K562 (cell line): ENCODE results near the gene NEK3. TPM values are rescaled to one million over a fixed set of nuclear protein-coding genes. Genes with fewer than 3 reads are reported as not detected.

Experiments used
- ATF7 ChIP-seq: fragments of 450-650 bp; IDR thresholded peaks from 2 replicates; pipeline ENCODE4 v1.7.1; 2014; ENCODE audit warnings: mild to moderate bottlenecking, moderate library complexity
- GTF2A2 ChIP-seq: IDR thresholded peaks from 2 replicates; pipeline ENCODE4 v1.6.1; 2016; ENCODE audit warnings: mild to moderate bottlenecking, missing genetic modification characterization, missing compliant biosample characterization
- IRF9 ChIP-seq: fragments of 450-650 bp; IDR thresholded peaks from 2 replicates; pipeline ENCODE4 v1.6.1; 2016; ENCODE audit warnings: missing biosample characterization, missing genetic modification characterization
- MGA ChIP-seq: fragments of 450-650 bp; IDR thresholded peaks from 2 replicates; pipeline ENCODE4 v1.6.1; 2016; ENCODE audit warnings: mild to moderate bottlenecking, moderate library complexity
- MYBL2 ChIP-seq, 2 experiments: fragments of 450-650 bp in 1 of 2; sonication (generic) in 1 of 2; formaldehyde crosslinking in 1 of 2; IDR thresholded peaks; 2 replicates each; pipeline versions ENCODE4 v1.6.1 to v1.8.1; 2017 to 2022; ENCODE audit warnings: borderline replicate concordance in 1 of 2, inconsistent platforms in 1 of 2, low read depth in 1 of 2, mild to moderate bottlenecking in 1 of 2, missing genetic modification reagents in 1 of 2, moderate library complexity in 1 of 2
- PTBP1 ChIP-seq: fragments of 200-400 bp; formaldehyde crosslinking; IDR thresholded peaks from 2 replicates; pipeline ENCODE4 v1.6.1; 2017; ENCODE audit warnings: low read depth, low read length
- PTTG1 ChIP-seq: fragments of 450-650 bp; IDR thresholded peaks from 2 replicates; pipeline ENCODE4 v1.6.1; 2016; ENCODE audit warnings: low read depth, mild to moderate bottlenecking, missing genetic modification characterization, missing compliant biosample characterization
- RNF2 ChIP-seq: sonication (generic); IDR thresholded peaks from 2 replicates; pipeline ENCODE4 v1.6.1; 2016
- TBL1XR1 ChIP-seq, 2 experiments: IDR thresholded peaks; 2 replicates each; pipeline ENCODE4 v1.6.1; 2012; ENCODE audit warnings: improper control_type of control experiment in 2 of 2, low read length in 2 of 2, mild to moderate bottlenecking in 1 of 2
- THRA ChIP-seq: fragments of 450-650 bp; IDR thresholded peaks from 2 replicates; pipeline ENCODE4 v1.6.1; 2017; ENCODE audit warnings: mild to moderate bottlenecking, moderate library complexity
- ZFP36 ChIP-seq: fragments of 150-350 bp; IDR thresholded peaks from 2 replicates; pipeline ENCODE4 v1.6.1; 2018; ENCODE audit warnings: low read length, low read depth; ENCODE audit not compliant: partially characterized antibody
- ZNF140 ChIP-seq: fragments of 250-450 bp; sonication (Bioruptor Pico); IDR thresholded peaks from 2 replicates; pipeline ENCODE4 v1.8.0; 2021; ENCODE audit warnings: moderate library complexity, mild to moderate bottlenecking, inconsistent platforms
- ZNF239 ChIP-seq: fragments of 250-450 bp; sonication (Bioruptor Pico); IDR thresholded peaks from 2 replicates; pipeline ENCODE4 v1.4.0; 2020; ENCODE audit warnings: mild to moderate bottlenecking
- polyA plus RNA-seq, 8 experiments: library from polyadenylated mRNA; depleted of rRNA in 4 of 8; stranded (reverse) in 5 of 8; unstranded in 3 of 8; fragments of >200 nt; fragmentation: Nextera tagmentation in 2 of 8; fragmentation: Illumina TruSeq in 1 of 8; extraction: Ambion mirVana in 2 of 8; extraction: Trizol in 1 of 8; gene quantifications; 2 replicates each; pipeline versions ENCODE4 v1.2.1 to v1.2.3, GENCODE V29; 2011 to 2014; ENCODE audit warnings: inconsistent platforms in 1 of 8, missing spikeins in 1 of 8
- total RNA-seq, 7 experiments: library from RNA; depleted of rRNA in 6 of 7; stranded (reverse); fragments of >200 nt in 6 of 7; fragmentation: Illumina TruSeq in 2 of 7; extraction: Trizol in 2 of 7; gene quantifications; 2 replicates each; pipeline versions ENCODE4 v1.2.1 to v1.2.3, GENCODE V29; 2011 to 2021; ENCODE audit warnings: low replicate concordance in 1 of 7

Gene NEK3
- total and polyA plus RNA-seq, 9 of the 15 experiments (the other 6 are each of a cell fraction or from before 2014, with no cell fraction given): 6.2 to 11.0 (median 9.3) TPM

GRCh38 chr13:52159159-52159982 is at the start of gene NEK3 (continued):
- no peak for TF ChIP-seq ZFP36
- TF ChIP-seq MYBL2 (IDR thresholded peaks at IDR 0.05; ENCODE audit: low read depth): no peak
- TF ChIP-seq MYBL2 (CRISPR knock-in tag; IDR thresholded peaks at IDR 0.05; ENCODE audit: borderline replicate concordance): no peak
- TF ChIP-seq MGA: peak; percentile 100
- TF ChIP-seq ZNF239: no peak
- peak; percentile 79 for TF ChIP-seq RNF2
- TF ChIP-seq THRA: no peak
- TF ChIP-seq ZNF140 (CRISPR knock-in tag): no peak
- no peak for TF ChIP-seq PTTG1 (tag)
- no peak for TF ChIP-seq GTF2A2 (tag)
- peak; percentile 16; the same call in 1 of the 2 replicates for TF ChIP-seq ATF7
- no peak for TF ChIP-seq PTBP1
- no peak for TF ChIP-seq IRF9 (tag)
- TF ChIP-seq TBL1XR1 (IDR thresholded peaks at IDR 0.05; ENCODE audit: low read length in 2 of 2): no peak
